Ectodermal cell (in vitro differentiated cells): Measurements from ENCODE around the gene UPB1.
A peak's percentile ranks its signal among the peaks of the same experiment; 100 is the strongest.

ENCODE experiments used
- H3K27ac ChIP-seq: 2 replicates; pipeline ENCODE4 v1.7.0; 2013; ENCODE audit warnings: mild to moderate bottlenecking, low read depth, low read length; ENCODE audit not compliant: insufficient read depth, poor library complexity, severe bottlenecking
- H3K27me3 ChIP-seq: 2 replicates; pipeline ENCODE4 v1.7.0; 2013; ENCODE audit warnings: mild to moderate bottlenecking, low read length; ENCODE audit not compliant: insufficient read depth, control insufficient read depth, poor library complexity, severe bottlenecking
- H3K36me3 ChIP-seq: one replicate; pipeline ENCODE4 v1.7.0; 2013; ENCODE audit warnings: low read length; ENCODE audit not compliant: control insufficient read depth, insufficient read depth
- H3K4me1 ChIP-seq: one replicate; pipeline ENCODE4 v1.7.0; 2013; ENCODE audit warnings: low read length; ENCODE audit not compliant: control insufficient read depth, insufficient read depth
- H3K4me3 ChIP-seq: 2 replicates; pipeline ENCODE4 v1.7.0; 2013; ENCODE audit warnings: low read depth, low read length, control low read depth; ENCODE audit not compliant: insufficient read depth
- H3K9me3 ChIP-seq: 2 replicates; pipeline ENCODE4 v1.7.0; 2013; ENCODE audit warnings: mild to moderate bottlenecking, low read length, moderate library complexity; ENCODE audit not compliant: control insufficient read depth
- WGBS, 2 experiments: methylation state at CpG; one replicate each; pipeline ENCODE4 v1.1.7; 2013; ENCODE audit warnings: missing lambda C conversion rate in 2 of 2; 5-methylcytosine and 5-hydroxymethylcytosine counted together

Gene UPB1

GRCh38 chr22:24555165-24556039, 60.3 kb downstream of the UPB1 start, which contains the start of gene SNRPD3:
Gene SNRPD3 (plus strand): TSS chr22:24555999. CDS start chr22:24557675, 1,676 bp downstream.
- H3K27me3 ChIP-seq = no peaks in the 10 kb centered on the region
- WGBS, 2 experiments = 0% methylated on average over 59 of the region's 59 CpGs
- peaks cover 12% of the 10 kb centered on the region for H3K4me1 ChIP-seq
- peaks cover 19% of the 10 kb centered on the region for H3K36me3 ChIP-seq
- peak within 1 kb of the TSS; percentile 92 for H3K4me3 ChIP-seq
- peak within 1 kb of the TSS; percentile 83 for H3K27ac ChIP-seq
- H3K9me3 ChIP-seq = no peaks in the 10 kb centered on the region

DNA sequence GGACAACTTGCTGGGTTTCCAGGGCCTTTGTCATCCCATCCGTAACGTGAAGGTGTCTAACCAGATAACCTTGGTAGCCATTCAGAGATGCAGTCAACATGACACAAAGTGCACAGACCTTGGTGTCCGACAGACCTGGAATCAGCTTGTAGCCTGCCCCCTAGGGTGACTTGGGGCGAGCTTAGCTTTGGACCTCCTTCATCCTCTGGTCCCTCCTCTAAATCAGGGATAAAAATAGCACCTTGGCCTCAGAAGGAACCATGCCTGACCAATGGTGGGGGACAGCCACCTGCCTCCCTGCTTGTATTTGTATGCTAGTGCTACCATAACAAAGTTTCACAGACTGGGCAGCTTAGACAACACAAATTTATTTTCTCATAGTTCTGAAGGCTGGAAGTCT, 64.3 kb downstream of the UPB1 start:
- Histone ChIP-seq H3K9me3 (no peaks in the 10 kb centered on the region), H3K27me3 (no peaks in the 10 kb centered on the region), H3K4me3 (no peak overlapping the region), H3K27ac (no peak overlapping the region), H3K36me3 (peaks cover 19% of the 10 kb centered on the region), H3K4me1 (peaks cover 3% of the 10 kb centered on the region)
- whole genome bisulfite sequencing, 2 experiments = 93 to 95% methylated on average over 4 of the region's 4 CpGs

GRCh38 chr22:24563246-24563645, 68.1 kb downstream of the UPB1 start:
- Histone ChIP-seq H3K27me3 (no peaks in the 10 kb centered on the region), H3K36me3 (peaks cover 9% of the 10 kb centered on the region), H3K4me3 (no peak overlapping the region), H3K9me3 (no peaks in the 10 kb centered on the region), H3K27ac (no peak overlapping the region), H3K4me1 (no peaks in the 10 kb centered on the region)
- WGBS, 2 experiments = 94 to 98% methylated on average over 2 of the region's 2 CpGs

- peaks cover 2% of the 10 kb centered on the region for H3K36me3 ChIP-seq
- WGBS, 2 experiments = 93 to 98% methylated on average over 2 of the region's 2 CpGs
These were observed 69.4 kb downstream of the UPB1 start for GRCh38 chr22:24564376-24565058.

GRCh38 chr22:24565077-24565476, 69.9 kb downstream of the UPB1 start:
- no peaks in the 10 kb centered on the region for H3K27me3 ChIP-seq
- 91 to 95% methylated on average over 2 of the region's 2 CpGs for WGBS, 2 experiments

More at GRCh38 chr22:24564376-24565058, 69.4 kb downstream of the UPB1 start:
- H3K27me3 ChIP-seq = no peaks in the 10 kb centered on the region
- no peak overlapping the region for H3K4me3 ChIP-seq
- no peak overlapping the region for H3K27ac ChIP-seq
- no peaks in the 10 kb centered on the region for H3K9me3 ChIP-seq
- no peaks in the 10 kb centered on the region for H3K4me1 ChIP-seq

DNA sequence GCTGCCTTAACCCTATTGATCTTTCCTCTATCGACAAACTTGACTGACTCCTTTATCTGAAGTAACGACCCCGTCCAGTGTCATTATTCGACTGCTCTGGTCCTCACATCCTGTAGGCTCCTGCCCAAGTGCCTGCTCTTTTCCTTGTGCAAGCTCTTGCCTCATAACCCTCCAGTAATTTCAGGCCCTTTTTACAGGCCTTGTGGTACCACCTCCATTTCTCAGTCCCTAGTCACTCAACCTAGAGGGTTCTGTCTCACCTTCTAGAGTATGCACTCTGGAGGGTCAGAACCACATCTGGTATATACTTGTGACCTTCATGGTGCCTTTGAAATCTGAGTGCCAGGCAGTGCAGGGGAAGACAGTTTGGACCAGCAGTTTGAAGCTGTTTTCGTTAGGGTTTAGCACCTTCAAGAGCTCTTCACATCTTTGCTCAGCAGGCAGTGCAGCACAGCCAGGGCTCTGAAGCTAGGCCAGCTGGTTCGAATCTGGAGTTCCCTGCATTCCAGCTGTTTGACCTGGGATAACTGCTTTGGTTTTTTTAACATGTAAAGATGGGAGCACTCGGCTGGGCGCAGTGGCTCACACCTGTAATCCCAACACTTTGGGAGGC, 71.9 kb downstream of the UPB1 start:
- peaks cover 15% of the 10 kb centered on the region for H3K36me3 ChIP-seq
- no peak overlapping the region for H3K4me3 ChIP-seq
- H3K27me3 ChIP-seq = no peaks in the 10 kb centered on the region
- H3K9me3 ChIP-seq = no peaks in the 10 kb centered on the region
- no peaks in the 10 kb centered on the region for H3K4me1 ChIP-seq
- H3K27ac ChIP-seq = no peak overlapping the region
- WGBS, 2 experiments = 92 to 93% methylated on average over 8 of the region's 8 CpGs

More at GRCh38 chr22:24565077-24565476, 69.9 kb downstream of the UPB1 start:
- Histone ChIP-seq H3K4me3 (no peak overlapping the region), H3K4me1 (no peaks in the 10 kb centered on the region), H3K36me3 (peaks cover 8% of the 10 kb centered on the region), H3K27ac (no peak overlapping the region), H3K9me3 (no peaks in the 10 kb centered on the region)

GRCh38 chr22:24567668-24568067, 72.5 kb downstream of the UPB1 start:
- no peaks in the 10 kb centered on the region for H3K4me1 ChIP-seq
- 93 to 97% methylated on average over 10 of the region's 10 CpGs for WGBS, 2 experiments

GRCh38 chr22:24571266-24571665, 76.1 kb downstream of the UPB1 start:
- no peaks in the 10 kb centered on the region for H3K9me3 ChIP-seq
- no peaks in the 10 kb centered on the region for H3K4me1 ChIP-seq
- H3K27ac ChIP-seq = no peak overlapping the region
- no peak overlapping the region for H3K4me3 ChIP-seq
- WGBS, 2 experiments = 92 to 96% methylated on average over 7 of the region's 7 CpGs
- peaks cover 43% of the 10 kb centered on the region for H3K36me3 ChIP-seq
- H3K27me3 ChIP-seq = no peaks in the 10 kb centered on the region

More at GRCh38 chr22:24567668-24568067, 72.5 kb downstream of the UPB1 start:
- Histone ChIP-seq H3K4me3 (no peak overlapping the region), H3K36me3 (peaks cover 22% of the 10 kb centered on the region), H3K9me3 (no peaks in the 10 kb centered on the region), H3K27ac (no peak overlapping the region), H3K27me3 (no peaks in the 10 kb centered on the region)

DNA sequence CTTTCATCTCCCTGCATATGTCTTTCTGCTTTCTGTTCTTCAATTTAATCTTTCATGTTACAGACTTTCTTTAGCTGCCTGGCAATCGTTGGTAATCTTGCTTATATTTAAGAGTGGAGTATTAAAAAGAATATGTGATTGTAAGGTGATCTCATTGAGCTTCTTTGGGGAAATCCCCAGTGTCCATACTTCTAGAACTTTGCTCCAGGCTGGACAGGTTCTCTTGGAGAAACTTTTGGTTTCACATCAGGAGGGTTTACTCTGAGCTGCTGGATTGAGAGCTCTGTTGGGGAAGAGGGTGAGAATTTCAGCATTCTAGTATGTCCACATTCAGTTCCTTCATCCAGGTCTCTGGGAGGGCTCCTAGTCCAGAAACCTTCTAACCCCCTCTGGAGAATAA, 81.6 kb downstream of the UPB1 start:
- Histone ChIP-seq H3K9me3 (no peaks in the 10 kb centered on the region), H3K27ac (no peak overlapping the region), H3K36me3 (peaks cover 29% of the 10 kb centered on the region), H3K4me3 (no peak overlapping the region), H3K27me3 (no peaks in the 10 kb centered on the region), H3K4me1 (no peaks in the 10 kb centered on the region)
- WGBS, 2 experiments = 91 to 100% methylated on average over 1 of the region's 1 CpG
